Activated B cell treated with CpG ODN at 0.5 μM for 24 hours (primary cell): Measurements from ENCODE around the gene GALNS. TPM values are rescaled to one million over a fixed set of nuclear protein-coding genes. Genes with fewer than 3 reads are reported as not detected.

Experiments used
- ATAC-seq: fragments of 200-7000 bp; cut with Tn5 transposase; one replicate; pipeline ENCODE4 v1.10.0; 2021; ENCODE audit warnings: low read depth, mild to moderate bottlenecking, moderate library complexity
- CTCF ChIA-PET: fragments of 350-600 bp; sonication (Branson Sonifier 250); formaldehyde crosslinking; loops from one replicate; lab custom pipeline; 2021; ENCODE audit warnings: antibody characterized with exemption; lab: Charles Lee
- POLR2A ChIA-PET: fragments of 350-600 bp; sonication (Branson Sonifier 250); formaldehyde crosslinking; loops from one replicate; lab custom pipeline; 2021; ENCODE audit warnings: antibody characterized with exemption; lab: Charles Lee
- DNase-seq: peaks from one replicate; pipeline ENCODE4 v3.0.0; 2022
- H3K27ac Mint-ChIP-seq: one replicate; pipeline ENCODE4 v1.8.0; 2020; ENCODE audit warnings: mixed read lengths
- H3K27me3 Mint-ChIP-seq: one replicate; pipeline ENCODE4 v1.8.0; 2021; ENCODE audit warnings: mixed read lengths
- H3K36me3 Mint-ChIP-seq: one replicate; pipeline ENCODE4 v1.8.0; 2021; ENCODE audit warnings: low read depth, mixed read lengths
- H3K4me1 Mint-ChIP-seq: one replicate; pipeline ENCODE4 v1.8.0; 2021; ENCODE audit warnings: mixed read lengths
- H3K4me3 Mint-ChIP-seq: one replicate; pipeline ENCODE4 v1.8.0; 2020; ENCODE audit warnings: mild to moderate bottlenecking, mixed read lengths
- H3K9me3 Mint-ChIP-seq: one replicate; pipeline ENCODE4 v1.8.0; 2020; ENCODE audit warnings: mixed read lengths
- intact Hi-C: fragments of 100-400 bp; cut with micrococcal nuclease; formaldehyde crosslinking; loops from one replicate; pipeline ENCODE4 v1.15.1; 2024
- total RNA-seq: library from RNA; stranded (reverse); gene quantifications from 2 replicates; pipeline ENCODE4 v1.2.3, GENCODE V29; 2022
- TF ChIP-seq, protein P1 (sequence below): fragments of 200-600 bp; IDR thresholded peaks from one replicate; pipeline ENCODE4 v1.8.0; 2022; ENCODE audit warnings: antibody characterized with exemption, mild to moderate bottlenecking

Gene GALNS
- total RNA-seq, 1 donor from 2014 or later = 48.3 TPM

- H3K36me3 Mint-ChIP-seq = peaks cover 40% of the 10 kb centered on the region
- POLR2A ChIA-PET = no interaction called here
Measured at GRCh38 chr16:88859381-88860091, 2.8 kb upstream of the GALNS start.

DNA sequence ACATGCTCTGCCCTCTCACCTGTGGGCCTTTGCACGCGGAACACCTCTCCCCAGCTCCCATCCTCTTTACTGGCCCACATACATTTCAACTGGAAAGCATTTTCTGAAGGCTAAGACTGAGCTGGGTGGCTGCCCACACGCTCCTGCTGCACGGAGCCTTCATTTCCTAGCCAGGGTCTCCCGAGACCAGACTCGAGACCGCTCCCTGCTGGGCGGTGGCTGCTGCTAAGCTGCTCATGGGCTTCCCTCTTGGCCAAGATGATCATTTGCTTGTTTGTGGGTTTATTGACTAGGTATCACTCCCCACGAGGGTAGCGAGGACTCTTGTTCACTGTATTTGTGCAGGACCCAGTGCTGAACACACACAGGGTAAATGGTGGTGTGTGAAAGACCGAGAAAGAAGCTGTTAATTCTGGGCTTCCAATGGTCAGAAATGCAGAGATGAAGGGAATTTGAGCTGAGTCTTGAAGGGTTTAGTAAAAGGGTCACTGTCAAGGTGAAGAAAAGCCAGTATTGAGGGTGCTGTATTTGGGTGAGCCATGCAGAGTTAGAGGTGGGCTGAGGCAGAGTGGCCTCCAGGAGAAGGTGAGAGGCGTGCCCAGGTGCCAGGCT lies 1.1 kb upstream of the GALNS start:
- intact Hi-C loops = loop anchor here (1.0 to 5.0 kb wide), 13 partner anchors 42 to 843 kb away; partner anchors contain the start of genes CDH15, CDT1, CYBA and SPATA2L
- Mint-ChIP-seq H3K4me1 (peaks cover 37% of the 10 kb centered on the region), H3K36me3 (peaks cover 40% of the 10 kb centered on the region), H3K9me3 (no peaks in the 10 kb centered on the region), H3K27me3 (no peaks in the 10 kb centered on the region), H3K4me3 (peak overlapping the region; percentile 92), H3K27ac (peak overlapping the region; percentile 86)
- ATAC-seq (peak; percentile 60), DNase-seq (peak; percentile 60)
- CTCF ChIA-PET = interaction anchor here (0.7 to 2.7 kb wide), 12 partner anchors 16 to 383 kb away, joined by 3 to 22 read pairs (median 6); partner anchors contain the start of genes APRT and ZNF778
- POLR2A ChIA-PET = interaction anchor here (0.6 to 3.2 kb wide), 14 partner anchors 43 to 298 kb away, joined by 3 to 39 read pairs (median 4); partner anchors contain the start of genes ACSF3 and APRT
- TF ChIP-seq, protein P1, sequence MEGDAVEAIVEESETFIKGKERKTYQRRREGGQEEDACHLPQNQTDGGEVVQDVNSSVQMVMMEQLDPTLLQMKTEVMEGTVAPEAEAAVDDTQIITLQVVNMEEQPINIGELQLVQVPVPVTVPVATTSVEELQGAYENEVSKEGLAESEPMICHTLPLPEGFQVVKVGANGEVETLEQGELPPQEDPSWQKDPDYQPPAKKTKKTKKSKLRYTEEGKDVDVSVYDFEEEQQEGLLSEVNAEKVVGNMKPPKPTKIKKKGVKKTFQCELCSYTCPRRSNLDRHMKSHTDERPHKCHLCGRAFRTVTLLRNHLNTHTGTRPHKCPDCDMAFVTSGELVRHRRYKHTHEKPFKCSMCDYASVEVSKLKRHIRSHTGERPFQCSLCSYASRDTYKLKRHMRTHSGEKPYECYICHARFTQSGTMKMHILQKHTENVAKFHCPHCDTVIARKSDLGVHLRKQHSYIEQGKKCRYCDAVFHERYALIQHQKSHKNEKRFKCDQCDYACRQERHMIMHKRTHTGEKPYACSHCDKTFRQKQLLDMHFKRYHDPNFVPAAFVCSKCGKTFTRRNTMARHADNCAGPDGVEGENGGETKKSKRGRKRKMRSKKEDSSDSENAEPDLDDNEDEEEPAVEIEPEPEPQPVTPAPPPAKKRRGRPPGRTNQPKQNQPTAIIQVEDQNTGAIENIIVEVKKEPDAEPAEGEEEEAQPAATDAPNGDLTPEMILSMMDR = no peak

More at GRCh38 chr16:88859381-88860091, 2.8 kb upstream of the GALNS start:
- intact Hi-C loops = loop anchor here (5.0 kb wide), 1 partner anchor 207 kb away; the partner anchor contains the start of gene CYBA
- TF ChIP-seq, protein P1 = no peak
- H3K4me1 Mint-ChIP-seq = peaks cover 34% of the 10 kb centered on the region
- H3K9me3 Mint-ChIP-seq = no peaks in the 10 kb centered on the region
- CTCF ChIA-PET = interaction anchor here (0.8 kb wide), 1 partner anchor 122 kb away, joined by 3 read pairs; no protein-coding TSS in a partner anchor
- H3K27ac Mint-ChIP-seq = no peak overlapping the region
- ATAC-seq = no peak
- DNase-seq = no peak
- no peak overlapping the region for H3K4me3 Mint-ChIP-seq
- H3K27me3 Mint-ChIP-seq = no peaks in the 10 kb centered on the region

DNA sequence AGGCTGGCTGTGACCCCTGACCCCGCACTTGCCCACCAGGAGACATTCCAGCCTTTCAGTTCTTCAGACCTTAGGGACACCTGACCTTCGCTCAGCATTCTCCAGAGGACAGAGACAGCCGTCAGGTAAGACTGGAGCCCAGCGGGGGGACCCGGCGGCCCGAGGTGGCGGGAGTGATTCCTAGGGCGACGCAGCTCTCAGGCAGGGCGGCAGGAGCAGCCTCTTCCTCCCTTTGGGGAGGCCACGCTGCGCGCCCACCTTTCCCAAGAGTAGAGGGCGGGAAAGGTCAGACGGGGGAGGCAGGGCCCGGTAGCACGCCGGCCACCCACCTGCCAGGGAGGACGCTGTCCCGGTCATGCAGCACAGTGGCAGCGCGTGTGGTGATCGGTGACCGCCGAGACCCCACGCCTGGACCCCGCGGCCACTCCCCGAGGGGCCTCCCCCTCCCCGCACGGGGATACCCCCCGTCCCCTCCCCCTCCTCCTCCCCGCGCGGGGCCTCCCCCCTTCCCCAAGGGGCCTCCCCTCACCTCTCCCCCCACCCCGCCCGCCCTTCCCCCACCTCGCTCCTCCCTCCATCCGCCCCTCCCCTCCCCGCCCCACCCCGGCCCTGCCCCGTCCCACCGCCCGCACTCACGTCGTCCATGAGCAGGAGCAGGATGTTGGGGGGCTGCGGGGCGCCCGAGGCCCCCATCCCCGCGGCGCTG lies 472 bp downstream of the GALNS start:
- ChIA-PET POLR2A (interaction anchor here (0.6 to 3.2 kb wide), 9 partner anchors 42 to 361 kb away, joined by 3 to 39 read pairs (median 3); partner anchors contain the start of genes ACSF3, APRT, CYBA and ZNF778), CTCF (interaction anchor here (1.4 to 2.7 kb wide), 6 partner anchors 37 to 119 kb away, joined by 4 to 22 read pairs (median 10); partner anchors contain the start of gene APRT)
- Mint-ChIP-seq H3K27ac (peak overlapping the region; percentile 4), H3K4me3 (peak overlapping the region; percentile 92), H3K36me3 (peaks cover 37% of the 10 kb centered on the region), H3K27me3 (no peaks in the 10 kb centered on the region), H3K4me1 (peaks cover 39% of the 10 kb centered on the region), H3K9me3 (no peaks in the 10 kb centered on the region)
- intact Hi-C loops = loop anchor here (2.0 to 5.0 kb wide), 3 partner anchors 53 to 204 kb away; partner anchors contain the start of genes CDT1 and CYBA
- ATAC-seq (peak; percentile 21), DNase-seq (peak; percentile 33)
- TF ChIP-seq, protein P1 = no peak

DNA sequence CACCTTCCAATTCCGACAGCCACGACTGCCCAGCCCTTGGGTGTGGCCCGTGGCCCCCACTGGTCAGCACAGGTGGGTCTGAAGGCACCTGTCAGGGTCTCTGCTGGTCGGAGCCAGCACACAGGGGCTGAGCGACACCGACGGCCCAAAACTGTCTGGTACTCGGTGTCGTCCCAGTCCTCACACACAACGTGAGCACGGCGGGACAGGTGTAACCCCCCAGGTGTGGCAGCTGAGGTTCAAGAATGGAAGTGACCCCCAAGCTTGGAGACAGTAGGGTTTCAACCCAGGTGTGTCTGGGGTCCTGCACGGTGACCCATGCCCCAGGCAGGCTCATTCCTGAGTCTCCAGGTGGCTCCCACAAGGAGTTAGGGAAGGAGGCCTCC lies 1.0 kb downstream of the GALNS start:
- ATAC-seq (no peak), DNase-seq (no peak)
- Mint-ChIP-seq H3K27me3 (no peaks in the 10 kb centered on the region), H3K9me3 (no peaks in the 10 kb centered on the region), H3K36me3 (peaks cover 36% of the 10 kb centered on the region), H3K27ac (peak overlapping the region; percentile 4), H3K4me3 (peak overlapping the region; percentile 75), H3K4me1 (peaks cover 39% of the 10 kb centered on the region)
- POLR2A ChIA-PET = interaction anchor here (1.5 to 3.2 kb wide), 2 partner anchors 45 to 362 kb away, joined by 3 to 39 read pairs; partner anchors contain the start of genes APRT and ZNF778
- intact Hi-C loops = loop anchor here (2.0 to 5.0 kb wide), 3 partner anchors 53 to 203 kb away; partner anchors contain the start of genes CDT1 and CYBA
- CTCF ChIA-PET = no interaction called here
- TF ChIP-seq, protein P1 = no peak
